GM19328 (cell line): ENCODE results near the gene GALNS.
"Not testable (repeated sequence)": the region's sequence is repeated elsewhere in the genome, so short reads cannot be mapped to it uniquely, and the experiment has no call there.

Experiments used
- ATAC-seq: cut with Tn5 transposase; IDR thresholded peaks from one replicate; pipeline ENCODE4 v1.9.1; 2021; ENCODE audit warnings: mild to moderate bottlenecking, moderate library complexity; ENCODE audit not compliant: unreplicated experiment

Gene GALNS

DNA sequence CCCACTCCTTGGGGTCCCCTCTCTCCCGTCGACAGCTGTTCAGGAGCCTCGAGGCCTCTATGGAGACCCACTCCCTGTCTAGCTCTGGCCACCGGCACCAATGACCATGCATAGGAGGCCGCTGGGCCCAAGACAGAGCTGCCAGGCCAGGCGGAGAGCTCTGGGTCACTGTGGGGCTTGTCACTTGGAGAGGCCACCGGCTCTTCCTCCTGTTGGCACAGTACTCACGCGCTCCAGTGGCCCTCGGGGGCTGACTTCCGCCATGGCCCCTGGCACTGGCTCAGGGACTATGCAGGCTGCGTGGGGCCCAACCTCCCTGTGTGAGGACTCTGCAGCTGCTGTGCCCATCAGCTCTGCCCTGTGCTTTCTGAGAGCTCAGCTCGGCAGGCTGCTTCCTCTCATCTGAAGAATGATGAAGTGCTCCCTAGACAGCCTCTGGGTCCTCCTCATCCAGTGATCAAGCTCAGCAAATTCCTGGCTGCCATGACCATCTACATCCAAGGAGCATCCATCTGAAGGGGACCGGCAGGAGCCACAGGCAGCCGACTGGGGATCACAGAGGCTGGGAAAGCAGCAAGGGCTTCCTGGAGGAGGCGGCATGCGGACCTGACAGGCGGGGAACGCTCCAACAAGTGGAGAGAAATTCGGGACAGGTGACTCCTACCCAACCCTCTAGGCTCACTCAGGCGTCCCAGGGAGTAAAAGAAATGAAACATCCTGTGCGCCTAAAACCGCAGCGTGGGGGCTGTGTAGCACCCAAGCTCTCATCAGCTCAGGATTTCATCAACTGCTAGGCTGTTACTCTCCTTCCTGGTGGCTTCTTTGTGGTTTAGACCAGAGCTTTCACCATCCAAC is 16.8 kb downstream of the GALNS start:
- ATAC-seq: no peak

DNA sequence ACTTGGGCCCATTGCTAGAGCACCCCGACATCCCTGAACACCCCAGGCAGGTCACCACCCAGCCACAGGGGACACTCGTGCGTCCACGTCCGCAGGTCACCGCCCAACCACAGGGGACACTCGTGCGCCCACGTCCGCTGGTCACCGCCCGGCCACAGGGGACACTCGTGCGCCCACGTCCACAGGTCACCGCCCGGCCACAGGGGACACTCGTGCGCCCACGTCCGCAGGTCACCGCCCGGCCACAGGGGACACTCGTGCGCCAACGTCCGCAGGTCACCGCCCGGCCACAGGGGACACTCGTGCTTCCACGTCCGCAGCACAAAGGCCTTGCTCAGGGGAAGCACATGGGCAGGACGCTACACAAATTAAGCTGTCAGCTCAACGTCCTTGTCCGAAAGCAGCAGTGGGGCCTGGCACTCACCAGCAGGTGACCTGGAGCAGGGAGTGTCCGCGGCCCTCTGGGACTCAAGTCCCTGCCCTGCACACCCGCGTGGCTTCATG is 17.7 kb downstream of the GALNS start:
- no peak for ATAC-seq

DNA sequence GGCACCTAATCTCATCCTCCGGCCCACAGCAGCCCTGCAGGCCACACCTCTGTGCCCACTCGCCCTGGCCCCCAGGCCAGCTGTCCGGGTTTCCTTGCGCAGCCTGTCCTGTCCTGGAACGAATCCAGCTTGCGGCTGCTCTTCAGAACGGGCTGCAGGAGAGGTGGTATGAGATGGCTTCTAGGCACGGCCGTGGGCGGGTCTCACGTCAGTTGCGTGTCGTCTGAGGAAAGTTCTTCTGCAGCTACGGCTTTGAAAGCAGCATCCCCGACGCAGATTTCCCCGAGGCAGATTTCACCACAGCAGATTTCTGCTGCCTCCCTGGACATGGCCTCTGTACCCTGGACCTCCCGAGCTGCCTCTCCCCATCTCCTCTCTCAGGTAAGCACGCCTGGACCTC is 18.2 kb downstream of the GALNS start:
- no peak for ATAC-seq

DNA sequence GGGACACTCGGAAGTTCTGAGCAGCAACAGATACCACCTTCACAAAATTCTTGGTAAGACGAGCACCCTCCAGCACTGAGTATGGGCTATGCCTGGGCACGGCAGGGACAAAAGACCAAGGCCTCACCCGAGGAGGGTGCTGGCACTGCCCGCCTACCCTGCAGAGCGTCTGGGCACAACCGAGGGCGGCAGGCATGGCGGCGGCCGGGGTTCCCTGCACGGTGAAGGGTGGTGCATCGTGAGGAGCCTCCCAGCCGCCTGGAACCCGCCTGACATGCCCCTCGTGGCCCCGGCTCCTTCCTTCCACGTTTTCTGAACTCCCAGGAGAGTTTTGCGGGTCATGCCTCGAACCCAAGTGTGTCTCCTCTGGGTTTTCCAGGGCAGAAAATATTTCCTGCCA is 18.9 kb downstream of the GALNS start:
- ATAC-seq: no peak

DNA sequence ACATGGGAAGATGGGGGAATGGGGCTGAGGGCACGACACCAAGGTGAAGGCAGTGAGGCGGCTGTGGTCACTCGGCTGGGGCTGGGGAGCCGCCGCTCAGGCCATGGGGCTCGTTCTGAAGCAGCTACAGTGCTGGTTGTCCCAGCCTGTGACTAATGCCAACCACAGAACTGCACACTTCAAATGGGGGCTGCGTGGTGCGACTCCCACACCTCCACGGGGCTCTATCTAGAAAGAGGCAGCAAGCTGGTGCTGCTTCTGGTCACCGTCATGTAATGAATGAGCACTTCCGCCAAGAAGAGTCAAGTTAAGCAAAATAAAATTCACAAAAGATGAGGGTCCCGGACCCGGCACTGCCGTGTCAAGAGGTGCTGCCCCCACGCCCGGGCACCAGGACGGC is 20.0 kb downstream of the GALNS start:
- no peak for ATAC-seq

DNA sequence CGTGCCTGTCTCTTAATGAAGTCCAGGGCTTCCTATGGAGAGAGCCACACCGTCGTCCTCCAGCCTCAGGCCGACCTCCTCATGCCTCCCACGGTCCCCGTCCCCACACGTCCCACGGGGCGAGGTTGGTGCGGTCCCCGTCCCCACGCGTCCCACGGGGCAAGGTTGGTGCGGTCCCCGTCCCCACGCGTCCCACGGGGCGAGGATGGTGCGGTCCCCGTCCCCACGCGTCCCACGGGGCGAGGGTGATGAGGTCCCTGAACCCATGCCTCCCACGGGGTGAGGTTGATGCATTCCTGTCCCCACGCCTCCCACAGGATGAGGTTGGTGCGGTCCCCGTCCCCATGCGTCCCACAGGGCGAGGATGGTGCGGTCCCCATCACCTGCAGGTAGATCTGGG is 20.9 kb downstream of the GALNS start:
- no peak for ATAC-seq

DNA sequence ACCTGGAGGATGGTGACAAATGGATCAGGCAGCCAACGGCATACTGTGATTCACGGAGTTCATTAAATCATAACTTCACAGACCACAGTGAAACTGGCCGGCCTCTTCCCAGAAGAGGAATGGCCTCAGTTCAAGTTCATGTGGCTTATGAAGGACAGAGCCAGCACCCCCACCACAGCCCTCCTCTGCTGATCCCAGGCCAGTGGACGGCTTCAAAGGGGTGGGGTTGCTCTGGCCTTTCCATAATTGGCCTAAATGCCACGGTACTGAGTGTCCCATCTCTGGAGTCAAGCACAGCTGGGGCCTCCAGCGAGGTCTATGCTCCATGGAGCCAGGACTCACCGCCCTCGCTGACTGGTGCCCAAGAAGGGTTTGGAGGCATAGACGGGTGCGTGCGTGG is 21.4 kb downstream of the GALNS start:
- no peak for ATAC-seq

DNA sequence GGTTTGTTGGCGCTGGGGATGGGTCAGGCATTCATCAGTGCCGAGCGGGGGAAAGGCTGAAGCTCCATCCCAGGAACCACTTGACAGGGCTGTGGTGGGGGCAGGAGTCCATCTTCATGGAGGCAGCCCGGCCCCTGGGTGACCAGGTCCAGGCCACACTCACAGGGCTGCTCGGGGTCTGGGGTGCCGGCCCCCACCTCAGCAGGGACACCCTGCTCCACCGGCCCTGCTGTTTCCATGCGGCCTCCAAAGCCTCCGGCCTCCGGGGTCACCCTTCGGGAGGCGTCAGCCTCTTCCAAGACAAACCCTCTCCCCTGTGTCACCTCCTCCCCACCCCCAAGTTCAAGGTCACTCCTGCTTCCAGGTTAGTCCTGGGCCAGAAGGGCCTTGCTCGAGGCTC is 22.1 kb downstream of the GALNS start:
- ATAC-seq: no peak

DNA sequence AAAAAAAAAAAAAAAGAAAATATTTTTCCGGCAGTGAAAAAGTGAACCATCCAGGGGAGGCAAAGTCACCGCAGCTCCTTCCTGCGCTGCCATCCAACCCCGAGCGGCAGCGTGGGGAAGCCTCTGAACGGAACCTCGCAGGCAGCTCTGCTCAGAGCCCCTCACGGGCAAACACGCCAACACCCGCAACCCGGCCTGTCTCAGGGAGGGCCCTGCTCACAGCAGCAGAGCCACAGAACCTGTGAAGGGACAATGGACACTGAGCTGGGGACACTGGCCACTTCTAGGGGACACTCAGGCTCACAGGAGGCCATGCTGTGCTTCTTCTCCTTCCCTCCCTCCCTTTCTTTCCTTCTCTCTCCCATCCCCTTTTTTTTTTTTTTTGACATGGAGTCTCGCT is 23.7 kb downstream of the GALNS start:
- no peak for ATAC-seq

DNA sequence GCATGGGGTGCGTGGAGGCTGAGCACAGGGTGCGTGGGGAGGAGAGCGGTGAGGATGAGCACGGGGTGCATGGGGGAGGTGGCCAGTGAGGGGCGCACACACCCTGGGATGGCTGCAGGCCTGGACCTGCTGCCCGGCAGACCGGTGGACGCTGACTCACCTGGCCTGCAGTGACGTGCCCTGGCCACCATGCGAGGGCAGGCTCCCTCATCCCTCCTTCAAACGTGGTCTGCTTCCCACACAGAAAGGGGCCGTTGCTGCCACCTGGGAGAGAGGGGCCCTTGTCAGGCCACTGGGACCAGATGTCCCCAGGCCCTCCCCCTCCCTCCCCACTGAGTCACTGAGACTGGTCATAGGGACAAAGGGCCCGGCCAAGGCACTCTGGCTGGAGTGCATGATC is 24.9 kb downstream of the GALNS start:
- ATAC-seq: no peak

DNA sequence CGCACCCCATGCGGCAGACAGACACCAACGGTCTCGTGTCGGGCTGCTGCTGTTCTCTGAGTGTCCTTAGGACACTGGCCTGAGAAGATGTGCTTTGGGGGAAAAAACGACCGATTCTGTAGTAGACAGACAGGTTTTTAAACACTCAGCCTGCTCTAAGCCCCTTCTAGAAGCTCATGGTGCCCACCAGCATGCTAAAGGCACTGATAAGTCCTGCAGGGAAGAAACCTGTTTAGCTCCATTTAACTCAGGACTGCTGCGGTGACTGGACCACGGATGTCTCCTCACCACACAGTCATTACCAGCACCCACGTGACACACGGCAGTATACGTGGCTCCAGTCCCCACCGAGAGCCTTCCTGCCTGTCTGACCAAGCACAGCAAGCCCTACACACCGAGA is 26.0 kb downstream of the GALNS start:
- no peak for ATAC-seq

DNA sequence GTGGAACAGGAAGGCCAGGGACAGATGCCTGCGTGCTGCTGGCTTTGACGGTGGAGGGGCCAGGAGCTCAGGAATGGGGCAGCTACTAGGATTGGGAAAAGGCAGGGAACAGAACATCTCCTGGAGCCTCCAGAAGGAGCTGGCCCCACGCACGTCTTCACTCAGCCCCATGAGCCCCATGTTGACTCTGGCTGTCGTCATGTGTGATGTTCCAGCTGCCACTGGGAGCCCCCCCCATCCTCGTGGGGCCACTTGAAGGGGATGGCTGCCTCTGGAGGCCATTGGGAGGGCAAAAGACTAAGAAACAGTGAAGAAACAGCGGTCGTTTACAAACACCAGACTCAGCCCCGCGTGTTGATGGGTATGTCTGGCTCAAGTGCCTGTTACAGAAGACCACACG is 26.5 kb downstream of the GALNS start:
- ATAC-seq: no peak

DNA sequence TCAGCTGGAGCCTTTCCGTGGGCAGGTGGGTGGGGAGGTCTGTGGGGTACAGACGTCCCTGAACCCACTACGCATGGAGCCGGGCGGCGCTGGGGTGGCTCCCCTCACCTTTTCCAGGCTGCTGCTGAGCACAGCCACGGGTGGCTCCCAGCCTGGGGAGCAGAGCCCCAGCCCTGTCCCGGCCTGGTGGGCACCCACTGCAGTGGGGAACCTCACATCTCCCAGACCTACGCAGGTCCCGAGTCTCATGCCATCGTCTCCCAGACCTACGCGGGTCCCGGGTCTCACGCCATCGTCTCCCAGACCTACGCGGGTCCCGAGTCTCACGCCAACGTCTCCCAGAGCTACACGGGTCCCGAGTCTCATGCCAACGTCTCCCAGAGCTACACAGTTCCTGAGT is 28.0 kb downstream of the GALNS start:
- no peak for ATAC-seq

DNA sequence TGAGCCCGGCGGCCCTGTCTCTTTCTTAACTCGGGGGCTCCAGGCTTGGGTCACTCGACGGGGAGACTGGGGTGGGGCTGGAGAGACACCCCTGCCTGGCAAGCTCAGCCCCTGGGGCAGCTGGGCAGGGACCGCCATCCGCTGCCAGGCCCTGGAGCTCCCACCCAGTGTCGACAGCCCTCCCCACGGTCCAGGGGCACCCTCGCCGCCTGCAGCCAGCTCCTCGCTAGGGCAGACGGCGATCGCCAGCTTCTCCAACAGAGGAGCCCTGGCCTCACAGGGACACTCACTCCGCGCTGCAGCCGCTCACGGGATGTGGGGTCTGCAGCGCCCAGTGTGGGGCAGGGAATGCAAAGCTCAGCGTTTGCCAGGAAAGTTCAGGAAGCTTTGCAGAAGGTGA is 29.0 kb downstream of the GALNS start:
- ATAC-seq: no peak

DNA sequence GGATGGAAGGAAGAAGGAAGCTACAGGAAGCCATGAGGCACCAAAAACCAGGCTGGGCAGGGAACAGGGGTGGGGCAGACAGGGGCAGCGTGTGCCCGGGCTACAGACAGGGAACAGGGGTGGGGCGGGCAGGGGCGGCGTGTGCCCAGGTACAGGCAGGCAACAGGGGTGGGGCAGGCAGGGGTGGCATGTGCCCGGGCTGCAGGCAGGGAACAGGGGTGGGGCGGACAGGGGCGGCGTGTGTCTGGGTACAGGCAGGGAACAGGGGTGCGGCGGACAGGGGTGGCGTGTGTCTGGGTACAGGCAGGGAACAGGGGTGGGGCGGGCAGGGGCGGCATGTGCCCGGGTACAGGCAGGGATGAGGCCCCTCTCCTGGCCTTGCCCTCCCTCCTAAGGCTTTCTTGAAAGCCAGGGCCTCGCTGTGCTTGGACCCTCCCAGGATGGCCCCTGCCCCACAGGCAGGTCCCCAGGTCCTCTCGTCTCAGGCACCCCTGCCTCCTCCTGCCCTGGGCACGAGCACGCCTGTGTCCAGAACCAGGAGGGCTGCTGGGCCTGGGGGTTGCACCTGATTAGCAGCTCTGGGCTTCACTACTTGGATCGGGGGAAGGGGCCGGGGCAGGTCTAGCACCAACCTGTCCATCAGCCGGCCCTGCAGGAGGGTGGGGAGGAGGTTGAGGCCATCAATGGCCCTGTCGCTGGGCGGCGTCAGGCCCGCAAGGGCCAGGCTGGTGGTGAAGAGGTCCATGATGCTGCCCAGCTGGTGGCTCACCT is 30.5 kb downstream of the GALNS start:
- ATAC-seq: no peak

DNA sequence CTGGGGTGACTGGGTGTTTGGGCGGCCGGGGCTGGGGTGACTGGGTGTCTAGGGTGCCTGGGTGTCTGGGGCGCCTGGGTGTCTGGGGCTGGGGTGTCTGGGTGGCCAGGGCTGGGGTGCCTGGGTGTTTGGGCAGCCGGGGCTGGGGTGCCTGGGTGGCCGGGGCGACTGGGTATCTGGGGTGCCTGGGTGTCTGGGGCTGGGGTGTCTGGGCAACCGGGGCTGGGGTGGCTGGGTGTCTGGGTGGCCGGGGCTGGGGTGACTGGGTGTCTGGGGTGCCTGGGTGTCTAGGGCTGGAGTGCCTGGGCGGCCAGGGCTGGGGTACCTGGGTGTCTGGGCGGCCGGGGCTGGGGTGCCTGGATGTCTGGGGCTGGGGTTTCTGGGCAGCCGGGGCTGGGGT is 31.6 kb downstream of the GALNS start:
- no peak for ATAC-seq

DNA sequence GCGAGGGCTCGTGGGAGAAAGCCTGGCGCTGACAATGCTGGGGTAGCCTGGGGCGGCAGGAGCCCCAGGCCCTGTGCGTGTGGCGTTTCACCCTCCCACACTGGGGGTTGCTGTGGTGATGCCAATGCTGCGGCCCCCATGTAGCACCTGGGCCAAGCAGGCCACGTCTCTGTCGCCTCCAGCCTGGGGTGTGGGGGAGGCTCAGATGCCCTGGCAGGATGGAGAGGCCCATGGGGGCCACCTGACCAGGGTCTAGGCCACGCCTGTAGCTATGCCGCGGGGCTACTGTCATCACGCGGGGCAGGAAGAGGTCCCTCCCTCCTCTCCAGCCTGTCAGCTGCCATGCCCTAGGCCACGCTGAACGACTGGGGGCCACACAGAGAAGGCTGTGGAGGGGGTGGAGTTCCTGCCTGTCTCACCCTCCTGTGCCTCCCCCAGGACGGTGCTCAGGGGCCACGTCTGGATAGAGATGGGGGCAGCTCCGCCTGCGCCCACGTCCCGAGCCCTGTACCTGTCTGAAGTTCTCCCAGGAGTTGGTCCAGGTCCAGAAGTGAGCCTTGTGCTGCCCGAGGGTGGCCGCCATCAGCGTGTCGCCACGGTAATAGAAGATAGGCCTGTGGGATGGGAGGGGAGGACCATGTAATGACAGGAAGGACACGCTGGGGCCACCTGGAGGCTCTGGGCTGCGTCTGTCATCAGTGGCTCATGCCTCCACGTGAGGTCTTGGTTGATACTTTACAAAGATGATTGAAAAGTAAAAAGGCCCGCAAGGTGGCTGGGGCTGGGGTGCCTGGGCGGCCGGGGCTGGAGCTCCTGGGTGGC is 32.3 kb downstream of the GALNS start:
- ATAC-seq: no peak

DNA sequence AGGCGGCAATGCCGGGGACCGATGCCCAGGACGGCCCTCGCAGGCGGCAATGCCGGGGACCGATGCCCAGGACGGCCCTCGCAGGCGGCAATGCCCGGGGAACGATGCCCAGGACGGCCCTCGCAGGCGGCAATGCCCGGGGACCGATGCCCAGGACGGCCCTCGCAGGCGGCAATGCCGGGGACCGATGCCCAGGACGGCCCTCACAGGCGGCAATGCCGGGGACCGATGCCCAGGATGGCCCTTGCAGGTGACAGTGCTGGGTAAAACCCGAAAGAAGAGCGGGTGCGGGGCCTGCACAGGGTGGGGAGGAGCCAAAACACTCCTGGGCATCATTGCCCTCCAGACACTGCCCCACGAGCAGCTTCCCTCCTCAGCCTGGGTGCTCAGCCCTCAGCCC is 33.1 kb downstream of the GALNS start:
- not testable (repeated sequence) for ATAC-seq

DNA sequence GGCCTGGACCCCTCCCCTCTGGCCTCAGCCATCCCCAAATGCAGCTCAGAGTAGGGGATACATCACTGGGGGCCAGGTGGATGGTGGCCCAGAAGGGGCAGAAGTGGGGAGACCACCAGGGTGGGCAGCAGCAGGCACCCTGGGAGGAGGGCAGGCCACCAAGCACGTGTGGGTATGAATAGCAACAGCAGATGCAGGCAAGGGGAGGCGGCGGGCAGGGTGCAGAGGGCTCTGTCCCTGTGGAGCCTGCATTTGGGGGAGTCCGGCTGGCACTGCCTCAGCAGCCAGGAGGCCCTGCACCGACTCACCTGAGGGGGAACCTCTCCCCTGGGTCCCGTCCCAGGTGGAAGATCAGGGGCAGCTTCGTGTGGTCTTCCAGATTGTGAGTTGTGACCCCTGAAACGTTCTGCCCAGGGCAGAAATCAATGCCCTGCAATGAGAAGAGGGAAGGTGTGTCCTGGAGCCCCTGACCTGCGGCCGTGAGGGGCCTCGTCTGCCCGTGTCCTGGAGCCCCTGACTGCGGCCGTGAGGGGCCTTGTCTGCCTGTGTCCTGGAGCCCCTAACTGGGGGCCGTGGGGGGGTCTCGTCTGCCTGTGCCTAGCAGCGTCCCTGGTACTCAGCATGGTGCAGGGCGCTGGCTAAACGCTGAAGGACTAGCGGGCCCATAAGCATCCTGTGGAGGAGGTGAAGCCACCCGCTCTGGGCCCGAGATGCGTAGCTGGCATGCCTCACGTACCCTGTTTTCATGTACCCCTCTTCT is 34.3 kb downstream of the GALNS start:
- ATAC-seq: no peak

DNA sequence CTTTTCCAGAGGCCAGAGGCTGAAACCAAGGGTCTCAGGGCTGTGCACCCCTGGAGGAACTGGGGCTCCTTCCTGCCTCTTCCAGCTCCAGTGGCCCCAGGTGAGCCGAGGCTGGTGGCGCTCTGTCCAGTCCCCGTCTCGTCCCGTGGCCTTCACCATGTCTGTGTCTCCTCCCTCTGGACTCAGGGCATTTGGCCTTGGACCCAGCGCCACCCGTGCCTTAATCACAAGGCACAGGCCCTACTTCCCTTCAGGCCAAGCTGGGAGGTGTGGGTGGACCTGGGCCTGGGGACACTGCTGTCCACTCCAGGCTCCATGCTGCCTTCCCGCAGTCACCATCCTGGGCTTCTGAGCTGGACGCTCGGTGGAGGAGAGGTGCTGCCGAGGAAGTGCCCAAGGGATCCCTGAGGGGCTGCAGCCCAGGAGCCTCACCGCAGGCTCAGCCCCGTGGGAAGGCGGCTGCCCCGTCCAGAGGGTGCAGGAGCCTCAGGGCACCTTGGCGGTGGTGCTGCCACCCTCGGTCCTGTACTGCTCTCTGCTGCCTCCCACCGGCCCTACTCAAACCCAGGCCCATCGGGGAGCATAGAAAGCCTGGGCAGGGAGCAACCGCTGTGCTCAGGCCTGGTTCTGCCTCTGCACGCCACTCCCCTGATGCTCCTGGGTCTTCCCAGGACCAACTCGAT is 35.4 kb downstream of the GALNS start:
- ATAC-seq: no peak
